Measurements from ENCODE around the gene PRKCD.

DNA sequence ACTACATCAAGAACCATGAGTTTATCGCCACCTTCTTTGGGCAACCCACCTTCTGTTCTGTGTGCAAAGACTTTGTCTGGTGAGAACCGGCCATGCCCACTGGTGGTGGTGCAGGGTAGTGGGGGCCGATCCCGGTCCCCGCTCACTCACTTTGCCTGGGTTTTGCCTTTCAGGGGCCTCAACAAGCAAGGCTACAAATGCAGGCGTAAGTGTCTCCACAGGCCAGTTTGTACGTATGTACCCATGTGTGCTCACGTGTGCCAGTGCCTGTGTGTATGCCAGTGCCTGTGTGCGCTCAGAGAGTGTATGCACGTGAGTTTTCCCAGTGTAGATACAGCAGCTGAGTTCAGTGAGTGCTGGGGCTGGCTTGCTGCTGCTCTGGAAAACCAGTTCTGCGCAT, 20.5 kb downstream of the PRKCD start:
- TF ChIP-seq, protein P1, sequence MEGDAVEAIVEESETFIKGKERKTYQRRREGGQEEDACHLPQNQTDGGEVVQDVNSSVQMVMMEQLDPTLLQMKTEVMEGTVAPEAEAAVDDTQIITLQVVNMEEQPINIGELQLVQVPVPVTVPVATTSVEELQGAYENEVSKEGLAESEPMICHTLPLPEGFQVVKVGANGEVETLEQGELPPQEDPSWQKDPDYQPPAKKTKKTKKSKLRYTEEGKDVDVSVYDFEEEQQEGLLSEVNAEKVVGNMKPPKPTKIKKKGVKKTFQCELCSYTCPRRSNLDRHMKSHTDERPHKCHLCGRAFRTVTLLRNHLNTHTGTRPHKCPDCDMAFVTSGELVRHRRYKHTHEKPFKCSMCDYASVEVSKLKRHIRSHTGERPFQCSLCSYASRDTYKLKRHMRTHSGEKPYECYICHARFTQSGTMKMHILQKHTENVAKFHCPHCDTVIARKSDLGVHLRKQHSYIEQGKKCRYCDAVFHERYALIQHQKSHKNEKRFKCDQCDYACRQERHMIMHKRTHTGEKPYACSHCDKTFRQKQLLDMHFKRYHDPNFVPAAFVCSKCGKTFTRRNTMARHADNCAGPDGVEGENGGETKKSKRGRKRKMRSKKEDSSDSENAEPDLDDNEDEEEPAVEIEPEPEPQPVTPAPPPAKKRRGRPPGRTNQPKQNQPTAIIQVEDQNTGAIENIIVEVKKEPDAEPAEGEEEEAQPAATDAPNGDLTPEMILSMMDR (conservative IDR thresholded peaks at IDR 0.05; ENCODE audit: low read depth, low read length) = no peak
- no peak for TF ChIP-seq EZH2 (IDR thresholded peaks at IDR 0.05; ENCODE audit: borderline replicate concordance, low read depth, low read length, poor library complexity, severe bottlenecking)

Measured in A673 (cell line).